ENCODE results near the gene CATSPERD. TPM values are rescaled to one million over a fixed set of nuclear protein-coding genes. Genes with fewer than 3 reads are reported as not detected.

CATSPERD gene
- total RNA-seq, 1 donor from 2014 or later, result not detected

- Histone ChIP-seq H3K27me3 (ENCODE audit: insufficient read depth, low read length) (no peaks in the 10 kb centered on the region), H2AFZ (ENCODE audit: low read depth, low read length) (no peak overlapping the region), H3K36me3 (ENCODE audit: insufficient read depth, low read length) (no peaks in the 10 kb centered on the region), H3K4me2 (ENCODE audit: low read length) (no peak overlapping the region), H3K9ac (ENCODE audit: low read length) (no peak overlapping the region), H3K27ac (ENCODE audit: low read depth, low read length) (no peak overlapping the region), H4K20me1 (ENCODE audit: insufficient read depth, low read length) (peaks cover 6% of the 10 kb centered on the region), H3K9me3 (ENCODE audit: insufficient read depth, low read depth, low read length) (no peaks in the 10 kb centered on the region), H3K79me2 (ENCODE audit: insufficient read depth, low read length) (peaks cover 12% of the 10 kb centered on the region), H3K4me1 (ENCODE audit: insufficient read depth, low read length) (no peaks in the 10 kb centered on the region), H3K4me3 (ENCODE audit: insufficient read depth, low read depth, low read length) (no peak overlapping the region)
- no peaks in the 10 kb centered on the region for H3K9me3 Mint-ChIP-seq (ENCODE audit: unreplicated experiment)
- peak overlapping the region; percentile 57 for H3K4me3 Mint-ChIP-seq (ENCODE audit: unreplicated experiment)
- DNase-seq (ENCODE audit: low read depth) (no peak), FAIRE-seq (no peak)
- H3K27ac Mint-ChIP-seq (ENCODE audit: unreplicated experiment), result no peak overlapping the region
- H3K27me3 Mint-ChIP-seq (ENCODE audit: low read depth, unreplicated experiment), result no peaks in the 10 kb centered on the region
- no peak for TF ChIP-seq CTCF (IDR thresholded peaks at IDR 0.05; ENCODE audit: insufficient read depth, low read depth, low read length)
- no peak for TF ChIP-seq EZH2 (IDR thresholded peaks at IDR 0.05; ENCODE audit: insufficient read depth, low read length)
- peaks cover 4% of the 10 kb centered on the region for H3K4me1 Mint-ChIP-seq (ENCODE audit: low read depth, unreplicated experiment)
- peaks cover 5% of the 10 kb centered on the region for H3K36me3 Mint-ChIP-seq (ENCODE audit: low read depth, unreplicated experiment)
These were observed 42.9 kb upstream of the CATSPERD start for GRCh38 chr19:5677580-5677979.

GRCh38 chr19:5678071-5678718 is 42.2 kb upstream of the CATSPERD start:
- Mint-ChIP-seq H3K4me3 (ENCODE audit: unreplicated experiment) (no peak overlapping the region), H3K27me3 (ENCODE audit: low read depth, unreplicated experiment) (no peaks in the 10 kb centered on the region), H3K4me1 (ENCODE audit: low read depth, unreplicated experiment) (peaks cover 4% of the 10 kb centered on the region), H3K27ac (ENCODE audit: unreplicated experiment) (no peak overlapping the region), H3K9me3 (ENCODE audit: unreplicated experiment) (no peaks in the 10 kb centered on the region), H3K36me3 (ENCODE audit: low read depth, unreplicated experiment) (peaks cover 5% of the 10 kb centered on the region)
- TF ChIP-seq EZH2 (IDR thresholded peaks at IDR 0.05; ENCODE audit: insufficient read depth, low read length), result no peak
- no peak for TF ChIP-seq CTCF (IDR thresholded peaks at IDR 0.05; ENCODE audit: insufficient read depth, low read depth, low read length)
- DNase-seq (ENCODE audit: low read depth) (no peak), FAIRE-seq (no peak)
- no peaks in the 10 kb centered on the region for H3K4me1 ChIP-seq (ENCODE audit: insufficient read depth, low read length)
- H3K79me2 ChIP-seq (ENCODE audit: insufficient read depth, low read length), result peaks cover 12% of the 10 kb centered on the region
- H3K9ac ChIP-seq (ENCODE audit: low read length), result no peak overlapping the region
- H3K4me2 ChIP-seq (ENCODE audit: low read length), result no peak overlapping the region
- H4K20me1 ChIP-seq (ENCODE audit: insufficient read depth, low read length), result peaks cover 6% of the 10 kb centered on the region
- no peak overlapping the region for H2AFZ ChIP-seq (ENCODE audit: low read depth, low read length)
- H3K36me3 ChIP-seq (ENCODE audit: insufficient read depth, low read length), result no peaks in the 10 kb centered on the region
- no peaks in the 10 kb centered on the region for H3K27me3 ChIP-seq (ENCODE audit: insufficient read depth, low read length)
- H3K9me3 ChIP-seq (ENCODE audit: insufficient read depth, low read depth, low read length), result no peaks in the 10 kb centered on the region
- no peak overlapping the region for H3K27ac ChIP-seq (ENCODE audit: low read depth, low read length)
- H3K4me3 ChIP-seq (ENCODE audit: insufficient read depth, low read depth, low read length), result no peak overlapping the region
